Measurements from ENCODE around the gene RBBP6.

RBBP6 gene

DNA sequence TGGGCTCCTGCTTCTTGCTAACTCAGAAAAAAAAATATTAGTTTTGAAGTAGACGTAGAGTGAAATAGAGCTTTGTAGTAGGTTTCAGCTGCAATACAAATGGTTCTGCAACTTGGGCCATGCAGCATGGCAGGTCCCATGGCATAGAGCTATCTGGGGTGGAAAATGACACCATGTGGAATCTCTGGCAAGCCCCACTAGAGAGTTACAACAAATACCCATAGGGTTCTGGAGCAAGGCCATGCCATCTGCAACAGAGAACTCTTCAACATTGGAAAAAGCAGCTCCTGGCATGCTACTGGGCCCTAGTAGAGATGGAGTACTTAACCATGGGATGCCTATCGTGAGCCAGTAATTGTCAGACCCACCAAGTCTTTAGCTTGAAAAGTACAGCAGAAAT lies 25.3 kb upstream of the RBBP6 start:
- H3K4me3 ChIP-seq (ENCODE audit: insufficient read length, low read depth), result no peak overlapping the region
- DNase-seq (ENCODE audit: low read depth, low spot score), result no peak
- H3K4me1 ChIP-seq (ENCODE audit: insufficient read depth, insufficient read length), result no peaks in the 10 kb centered on the region
- no peak overlapping the region for H3K9ac ChIP-seq (ENCODE audit: insufficient read length, low read depth)
- TF ChIP-seq ZNF274 (IDR thresholded peaks at IDR 0.05; ENCODE audit: low read depth, low read length), result no peak
- H3K27me3 ChIP-seq (ENCODE audit: insufficient read depth, insufficient read length), result no peaks in the 10 kb centered on the region
- H3K9me3 ChIP-seq (ENCODE audit: insufficient read depth, low read length), result no peaks in the 10 kb centered on the region
- no peaks in the 10 kb centered on the region for H3K36me3 ChIP-seq (ENCODE audit: insufficient read depth, insufficient read length, low read length)

DNA sequence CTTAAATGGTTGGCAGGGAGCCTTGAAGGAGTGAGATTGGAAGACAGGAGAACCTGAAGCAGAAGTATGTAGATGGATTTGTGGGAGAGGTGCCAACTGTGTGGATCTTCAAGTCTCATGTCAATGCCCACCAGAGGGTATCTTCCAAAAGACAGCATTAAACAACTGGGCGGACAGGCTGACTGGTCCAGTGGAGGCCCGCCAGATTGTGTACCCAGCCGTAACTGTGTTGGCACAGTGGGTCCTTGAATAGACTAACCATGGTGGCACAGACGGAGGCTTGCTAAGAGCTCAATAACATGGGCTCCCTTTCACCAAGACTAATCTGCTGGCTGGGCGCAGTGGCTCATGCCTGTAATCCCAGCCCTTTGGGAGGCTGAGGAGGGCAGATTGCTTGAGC lies 24.2 kb upstream of the RBBP6 start:
- no peak for DNase-seq (ENCODE audit: low read depth, low spot score)
- Histone ChIP-seq H3K27me3 (ENCODE audit: insufficient read depth, insufficient read length) (no peaks in the 10 kb centered on the region), H3K4me1 (ENCODE audit: insufficient read depth, insufficient read length) (no peaks in the 10 kb centered on the region), H3K36me3 (ENCODE audit: insufficient read depth, insufficient read length, low read length) (no peaks in the 10 kb centered on the region), H3K4me3 (ENCODE audit: insufficient read length, low read depth) (no peak overlapping the region), H3K9me3 (ENCODE audit: insufficient read depth, low read length) (no peaks in the 10 kb centered on the region), H3K9ac (ENCODE audit: insufficient read length, low read depth) (no peak overlapping the region)
- TF ChIP-seq YY1 (IDR thresholded peaks at IDR 0.05; ENCODE audit: insufficient read depth, insufficient read length), result no peak
- no peak for TF ChIP-seq ZNF274 (IDR thresholded peaks at IDR 0.05; ENCODE audit: low read depth, low read length)
- TF ChIP-seq SUZ12 (IDR thresholded peaks at IDR 0.05; ENCODE audit: extremely low read depth, insufficient read depth, insufficient read length), result no peak

DNA sequence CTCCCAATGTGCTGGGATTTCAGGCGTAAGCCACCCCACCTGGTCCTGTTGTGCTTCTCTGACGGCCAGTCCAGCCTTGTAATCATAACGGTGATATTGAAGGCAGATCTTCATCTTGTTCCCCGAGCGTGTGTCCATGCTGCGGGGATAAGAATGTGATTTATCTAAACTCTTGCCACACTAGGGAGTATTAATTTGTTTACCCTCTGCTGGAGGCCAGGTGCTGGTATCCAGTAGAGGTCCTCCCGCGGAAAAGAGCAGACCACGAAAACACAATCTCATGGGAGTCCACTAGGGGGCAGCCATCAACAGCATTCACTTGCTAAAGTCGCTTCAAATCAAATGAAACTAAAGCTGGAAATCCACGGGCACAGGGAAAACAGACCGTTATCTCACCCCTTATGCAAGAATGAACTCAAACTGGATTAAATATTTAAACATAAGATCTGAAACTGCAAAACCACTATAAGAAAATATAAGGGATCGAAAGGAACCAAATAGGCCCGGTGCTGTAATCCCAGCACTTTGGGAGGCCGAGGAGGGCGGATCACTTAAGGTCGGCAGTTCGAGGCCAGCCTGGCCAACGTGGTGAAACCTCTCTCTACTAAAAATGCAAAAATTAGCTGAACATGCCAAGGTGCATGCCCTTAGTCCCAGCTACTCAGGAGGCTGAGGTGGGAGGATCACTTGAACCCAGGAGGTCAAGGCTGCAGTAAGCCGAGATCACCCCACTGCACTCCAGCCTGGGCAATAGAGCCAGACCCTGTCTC lies 22.3 kb upstream of the RBBP6 start:
- Histone ChIP-seq H3K36me3 (ENCODE audit: insufficient read depth, insufficient read length, low read length) (no peaks in the 10 kb centered on the region), H3K4me3 (ENCODE audit: insufficient read length, low read depth) (no peak overlapping the region), H3K9ac (ENCODE audit: insufficient read length, low read depth) (no peak overlapping the region), H3K27me3 (ENCODE audit: insufficient read depth, insufficient read length) (no peaks in the 10 kb centered on the region), H3K4me1 (ENCODE audit: insufficient read depth, insufficient read length) (no peaks in the 10 kb centered on the region), H3K9me3 (ENCODE audit: insufficient read depth, low read length) (no peaks in the 10 kb centered on the region)
- TF ChIP-seq YY1 (IDR thresholded peaks at IDR 0.05; ENCODE audit: insufficient read depth, insufficient read length), result no peak
- TF ChIP-seq ZNF274 (IDR thresholded peaks at IDR 0.05; ENCODE audit: low read depth, low read length), result no peak
- TF ChIP-seq SUZ12 (IDR thresholded peaks at IDR 0.05; ENCODE audit: extremely low read depth, insufficient read depth, insufficient read length), result no peak
- peak; percentile 86 for DNase-seq (ENCODE audit: low read depth, low spot score)

DNA sequence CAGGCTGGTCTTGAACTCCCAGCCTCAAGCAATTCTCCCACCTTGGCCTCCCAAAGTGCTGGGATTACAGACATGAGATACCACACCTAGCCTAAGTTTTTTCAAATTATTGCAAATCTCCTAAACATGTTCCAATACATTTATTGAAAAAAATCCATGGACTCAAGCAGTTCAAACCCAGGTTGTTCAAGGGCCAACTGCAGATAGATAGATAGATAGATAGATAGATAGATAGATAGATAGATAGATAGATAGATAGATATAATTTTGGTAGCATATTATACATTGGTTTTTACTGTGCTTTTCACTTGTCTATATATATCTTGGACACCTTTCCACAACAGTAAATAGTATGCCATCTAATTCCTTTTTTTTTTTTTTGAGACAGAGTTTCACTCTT lies 20.9 kb upstream of the RBBP6 start:
- Histone ChIP-seq H3K4me1 (ENCODE audit: insufficient read depth, insufficient read length) (no peaks in the 10 kb centered on the region), H3K9me3 (ENCODE audit: insufficient read depth, low read length) (no peaks in the 10 kb centered on the region), H3K4me3 (ENCODE audit: insufficient read length, low read depth) (no peak overlapping the region), H3K36me3 (ENCODE audit: insufficient read depth, insufficient read length, low read length) (no peaks in the 10 kb centered on the region), H3K9ac (ENCODE audit: insufficient read length, low read depth) (no peak overlapping the region), H3K27me3 (ENCODE audit: insufficient read depth, insufficient read length) (no peaks in the 10 kb centered on the region)
- TF ChIP-seq ZNF274 (IDR thresholded peaks at IDR 0.05; ENCODE audit: low read depth, low read length) (no peak), SUZ12 (IDR thresholded peaks at IDR 0.05; ENCODE audit: extremely low read depth, insufficient read depth, insufficient read length) (no peak)
- DNase-seq (ENCODE audit: low read depth, low spot score), result no peak

DNA sequence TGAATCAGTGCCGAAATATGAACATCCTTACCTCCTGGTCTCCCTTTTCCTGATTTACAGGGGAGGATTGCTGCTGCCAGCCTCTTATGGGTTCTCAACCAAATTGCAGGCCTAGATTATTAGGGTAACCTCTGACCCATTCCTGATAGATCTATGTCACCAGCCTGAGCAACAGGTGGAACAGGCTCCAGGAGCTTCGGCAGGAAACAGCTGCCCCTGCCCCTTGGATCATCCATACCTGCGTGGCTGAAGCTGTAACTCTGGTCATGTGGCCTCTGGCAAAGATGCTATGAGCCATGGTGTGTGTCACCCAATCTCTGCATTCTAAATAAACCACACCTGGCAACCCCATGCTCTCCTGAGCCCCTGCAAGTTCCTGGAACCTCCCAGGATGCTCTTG lies 18.4 kb upstream of the RBBP6 start:
- no peak for DNase-seq (ENCODE audit: low read depth, low spot score)
- no peaks in the 10 kb centered on the region for H3K9me3 ChIP-seq (ENCODE audit: insufficient read depth, low read length)
- H3K4me3 ChIP-seq (ENCODE audit: insufficient read length, low read depth), result no peak overlapping the region
- no peaks in the 10 kb centered on the region for H3K4me1 ChIP-seq (ENCODE audit: insufficient read depth, insufficient read length)
- no peaks in the 10 kb centered on the region for H3K27me3 ChIP-seq (ENCODE audit: insufficient read depth, insufficient read length)
- no peak overlapping the region for H3K9ac ChIP-seq (ENCODE audit: insufficient read length, low read depth)
- H3K36me3 ChIP-seq (ENCODE audit: insufficient read depth, insufficient read length, low read length), result no peaks in the 10 kb centered on the region
- no peak for TF ChIP-seq ZNF274 (IDR thresholded peaks at IDR 0.05; ENCODE audit: low read depth, low read length)
- no peak for TF ChIP-seq SUZ12 (IDR thresholded peaks at IDR 0.05; ENCODE audit: extremely low read depth, insufficient read depth, insufficient read length)
- TF ChIP-seq YY1 (IDR thresholded peaks at IDR 0.05; ENCODE audit: insufficient read depth, insufficient read length), result no peak

DNA sequence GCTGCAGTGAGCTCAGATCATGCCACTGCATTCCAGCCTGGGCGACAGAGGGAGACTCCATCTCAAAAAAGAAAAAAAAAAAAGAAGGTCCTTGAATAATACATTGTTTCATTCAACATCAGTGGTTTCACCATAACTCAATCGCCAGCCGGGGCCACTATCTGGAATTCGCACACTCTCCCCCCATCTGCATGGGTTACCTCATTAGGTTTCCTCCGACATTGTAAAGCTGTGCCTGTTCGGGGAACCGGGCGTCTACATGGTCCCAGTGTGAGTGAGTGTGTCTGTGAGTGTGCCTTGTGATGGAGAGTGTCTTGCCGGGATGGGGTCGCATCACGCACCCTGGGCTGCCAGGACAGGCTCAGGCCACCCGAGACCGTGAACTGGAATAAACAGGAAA lies 16.6 kb upstream of the RBBP6 start:
- TF ChIP-seq YY1 (IDR thresholded peaks at IDR 0.05; ENCODE audit: insufficient read depth, insufficient read length), result no peak
- Histone ChIP-seq H3K36me3 (ENCODE audit: insufficient read depth, insufficient read length, low read length) (no peaks in the 10 kb centered on the region), H3K9ac (ENCODE audit: insufficient read length, low read depth) (no peak overlapping the region), H3K9me3 (ENCODE audit: insufficient read depth, low read length) (no peaks in the 10 kb centered on the region), H3K27me3 (ENCODE audit: insufficient read depth, insufficient read length) (no peaks in the 10 kb centered on the region), H3K4me1 (ENCODE audit: insufficient read depth, insufficient read length) (no peaks in the 10 kb centered on the region), H3K4me3 (ENCODE audit: insufficient read length, low read depth) (no peak overlapping the region)
- no peak for DNase-seq (ENCODE audit: low read depth, low spot score)

DNA sequence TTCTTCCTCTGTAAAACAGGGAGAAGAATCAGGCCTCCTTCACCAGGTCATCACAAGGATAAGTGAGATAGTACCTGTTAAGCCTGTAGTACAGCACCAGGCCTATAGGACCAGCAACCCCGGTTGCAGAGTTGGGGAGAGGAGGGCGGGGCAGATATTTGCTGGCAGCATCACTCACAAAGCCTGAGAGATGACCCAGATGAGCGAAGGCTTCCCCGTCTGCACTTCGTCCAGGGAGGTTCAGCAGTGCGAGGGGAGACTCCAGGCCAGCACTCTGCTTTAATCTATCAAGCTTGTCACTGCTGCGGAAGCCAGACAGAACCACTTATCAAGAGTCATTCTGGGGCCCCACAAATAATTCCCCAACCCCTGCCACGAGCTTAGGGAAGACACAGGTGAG lies 15.8 kb upstream of the RBBP6 start:
- Histone ChIP-seq H3K4me1 (ENCODE audit: insufficient read depth, insufficient read length) (no peaks in the 10 kb centered on the region), H3K4me3 (ENCODE audit: insufficient read length, low read depth) (no peak overlapping the region), H3K9ac (ENCODE audit: insufficient read length, low read depth) (peak overlapping the region; percentile 51), H3K36me3 (ENCODE audit: insufficient read depth, insufficient read length, low read length) (no peaks in the 10 kb centered on the region), H3K9me3 (ENCODE audit: insufficient read depth, low read length) (no peaks in the 10 kb centered on the region), H3K27me3 (ENCODE audit: insufficient read depth, insufficient read length) (no peaks in the 10 kb centered on the region)
- DNase-seq (ENCODE audit: low read depth, low spot score), result no peak
- no peak for TF ChIP-seq YY1 (IDR thresholded peaks at IDR 0.05; ENCODE audit: insufficient read depth, insufficient read length)
- TF ChIP-seq SUZ12 (IDR thresholded peaks at IDR 0.05; ENCODE audit: extremely low read depth, insufficient read depth, insufficient read length), result no peak
- no peak for TF ChIP-seq ZNF274 (IDR thresholded peaks at IDR 0.05; ENCODE audit: low read depth, low read length)

Measured in NT2/D1 (cell line).